RWPE2 (cell line): Measurements from ENCODE around the gene SNX21.

Experiments used
- ATAC-seq: fragments of 200-7000 bp; cut with Tn5 transposase; 3 replicates; pipeline ENCODE4 v1.9.1; 2021; ENCODE audit warnings: low read depth
- DNase-seq: peaks from one replicate; pipeline ENCODE4 v3.0.0-alpha.2; 2020; ENCODE audit warnings: low spot score
- H3K27ac ChIP-seq: fragments of 450-650 bp; 2 replicates; pipeline ENCODE4 v1.5.1; 2017; ENCODE audit warnings: mild to moderate bottlenecking; ENCODE audit not compliant: poor library complexity, severe bottlenecking
- H3K27me3 ChIP-seq: fragments of 250-450 bp; sonication (Bioruptor Pico); 2 replicates; pipeline ENCODE4 v1.5.1; 2021; ENCODE audit warnings: mild to moderate bottlenecking, moderate library complexity; ENCODE audit not compliant: insufficient read depth, poor library complexity, severe bottlenecking
- H3K36me3 ChIP-seq: fragments of 250-450 bp; sonication (Bioruptor Pico); 2 replicates; pipeline ENCODE4 v1.5.1; 2020; ENCODE audit warnings: low read depth, mild to moderate bottlenecking, moderate library complexity
- H3K4me1 ChIP-seq: fragments of 250-450 bp; sonication (Bioruptor Pico); 2 replicates; pipeline ENCODE4 v1.5.1; 2021; ENCODE audit warnings: mild to moderate bottlenecking, moderate library complexity; ENCODE audit not compliant: insufficient read depth, poor library complexity, severe bottlenecking
- H3K4me3 ChIP-seq: fragments of 250-450 bp; sonication (Bioruptor Pico); 2 replicates; pipeline ENCODE4 v1.5.1; 2021; ENCODE audit warnings: mild to moderate bottlenecking, moderate library complexity; ENCODE audit not compliant: severe bottlenecking
- H3K9me3 ChIP-seq: fragments of 250-450 bp; sonication (Bioruptor Pico); 2 replicates; pipeline ENCODE4 v1.5.1; 2021; ENCODE audit warnings: mild to moderate bottlenecking, moderate library complexity; ENCODE audit not compliant: severe bottlenecking
- TF ChIP-seq, protein P1 (sequence below): fragments of 450-650 bp; IDR thresholded peaks from one replicate; pipeline ENCODE4 v1.5.1; 2017; ENCODE audit warnings: mild to moderate bottlenecking, moderate library complexity; ENCODE audit not compliant: poor library complexity, severe bottlenecking

The SNX21 gene

GRCh38 chr20:45836841-45837240, 3.2 kb downstream of the SNX21 start:
- Histone ChIP-seq H3K9me3 (no peaks in the 10 kb centered on the region), H3K4me1 (peaks cover 15% of the 10 kb centered on the region), H3K4me3 (no peak overlapping the region), H3K36me3 (peaks cover 14% of the 10 kb centered on the region; the same call in 1 of the 2 replicates), H3K27me3 (no peaks in the 10 kb centered on the region), H3K27ac (peak overlapping the region; percentile 1)
- ATAC-seq (no peak), DNase-seq (no peak)
- TF ChIP-seq, protein P1, sequence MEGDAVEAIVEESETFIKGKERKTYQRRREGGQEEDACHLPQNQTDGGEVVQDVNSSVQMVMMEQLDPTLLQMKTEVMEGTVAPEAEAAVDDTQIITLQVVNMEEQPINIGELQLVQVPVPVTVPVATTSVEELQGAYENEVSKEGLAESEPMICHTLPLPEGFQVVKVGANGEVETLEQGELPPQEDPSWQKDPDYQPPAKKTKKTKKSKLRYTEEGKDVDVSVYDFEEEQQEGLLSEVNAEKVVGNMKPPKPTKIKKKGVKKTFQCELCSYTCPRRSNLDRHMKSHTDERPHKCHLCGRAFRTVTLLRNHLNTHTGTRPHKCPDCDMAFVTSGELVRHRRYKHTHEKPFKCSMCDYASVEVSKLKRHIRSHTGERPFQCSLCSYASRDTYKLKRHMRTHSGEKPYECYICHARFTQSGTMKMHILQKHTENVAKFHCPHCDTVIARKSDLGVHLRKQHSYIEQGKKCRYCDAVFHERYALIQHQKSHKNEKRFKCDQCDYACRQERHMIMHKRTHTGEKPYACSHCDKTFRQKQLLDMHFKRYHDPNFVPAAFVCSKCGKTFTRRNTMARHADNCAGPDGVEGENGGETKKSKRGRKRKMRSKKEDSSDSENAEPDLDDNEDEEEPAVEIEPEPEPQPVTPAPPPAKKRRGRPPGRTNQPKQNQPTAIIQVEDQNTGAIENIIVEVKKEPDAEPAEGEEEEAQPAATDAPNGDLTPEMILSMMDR = no peak

GRCh38 chr20:45840700-45841198, 7.2 kb downstream of the SNX21 start:
- Histone ChIP-seq H3K27ac (no peak overlapping the region), H3K36me3 (peaks cover 52% of the 10 kb centered on the region)
- ATAC-seq = no peak; the same call in 2 of the 3 replicates

DNA sequence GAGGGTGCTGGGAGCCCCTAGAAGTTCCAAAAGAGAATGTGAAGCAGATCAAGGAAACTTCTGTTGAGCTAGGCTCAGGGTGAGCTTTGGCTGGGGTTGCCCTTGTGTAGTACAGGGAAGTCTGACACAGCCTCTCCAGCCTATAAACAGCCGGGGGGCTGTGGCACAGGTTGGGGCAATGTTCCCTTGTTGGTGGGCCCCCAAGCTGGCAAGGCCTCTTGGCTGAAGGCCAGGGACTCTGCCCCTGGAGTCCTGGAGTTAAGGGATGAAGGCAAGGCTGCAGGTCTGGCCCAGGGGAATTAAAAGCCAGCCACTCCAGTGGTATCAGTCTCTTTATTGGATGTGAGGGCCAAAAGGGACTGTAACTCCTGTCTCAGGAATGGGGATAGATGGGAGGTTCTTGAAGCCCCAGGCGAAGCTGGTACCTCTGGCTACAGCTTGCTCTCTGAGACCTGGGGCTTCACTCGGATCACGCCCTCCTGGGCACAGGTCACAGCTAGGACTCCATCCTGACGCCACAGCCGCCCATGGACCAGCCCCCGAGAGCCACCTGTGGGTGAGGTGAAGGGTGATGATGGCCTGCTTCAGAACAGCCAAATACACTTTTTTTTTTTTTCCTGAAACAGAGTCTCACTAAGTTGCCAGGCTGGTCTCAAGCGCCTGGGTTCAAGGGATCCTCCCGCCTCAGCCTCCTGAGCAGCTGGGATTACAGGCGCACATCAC, 8.0 kb downstream of the SNX21 start:
- ATAC-seq (peak; percentile 19; the same call in 2 of the 3 replicates), DNase-seq (no peak)
- H3K4me3 ChIP-seq = no peak overlapping the region
- peaks cover 61% of the 10 kb centered on the region for H3K36me3 ChIP-seq
- no peak overlapping the region for H3K27ac ChIP-seq
- H3K4me1 ChIP-seq = no peaks in the 10 kb centered on the region
- no peaks in the 10 kb centered on the region for H3K9me3 ChIP-seq
- TF ChIP-seq, protein P1 = no peak
- H3K27me3 ChIP-seq = no peaks in the 10 kb centered on the region

More at GRCh38 chr20:45840700-45841198, 7.2 kb downstream of the SNX21 start:
- Histone ChIP-seq H3K27me3 (no peaks in the 10 kb centered on the region), H3K9me3 (no peaks in the 10 kb centered on the region), H3K4me3 (no peak overlapping the region), H3K4me1 (peaks cover 3% of the 10 kb centered on the region)
- TF ChIP-seq, protein P1 = no peak
- no peak for DNase-seq

DNA sequence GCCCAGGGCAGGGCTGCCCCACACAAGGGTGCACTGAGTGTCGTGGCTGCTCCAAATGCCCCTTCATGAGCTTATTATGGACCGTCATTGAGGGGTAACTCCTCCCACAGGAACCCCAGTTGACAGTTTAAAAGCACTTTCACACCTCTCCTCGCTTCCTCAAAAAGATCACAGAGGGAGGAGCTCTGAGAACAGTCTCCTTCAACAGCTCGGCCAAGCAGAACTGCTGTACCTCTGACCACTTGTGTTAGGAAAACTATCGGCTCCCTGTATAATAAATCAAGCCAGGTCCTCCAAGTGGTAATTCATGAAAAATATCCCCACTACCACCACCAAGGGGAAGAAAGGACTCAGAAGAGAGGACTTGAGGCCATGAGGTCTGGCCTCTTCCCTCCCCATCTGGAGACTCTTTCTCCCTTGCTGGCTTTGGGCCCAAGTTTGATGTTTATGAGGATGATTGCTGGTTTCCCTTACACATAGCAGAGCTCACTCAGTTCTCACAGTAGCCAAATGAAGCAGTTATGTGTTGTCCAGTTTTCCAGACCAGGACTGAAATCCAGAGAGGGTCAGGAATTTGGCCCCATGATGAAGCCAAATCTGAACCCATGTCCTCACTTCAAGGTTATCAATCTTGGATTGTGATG, 8.7 kb downstream of the SNX21 start:
- DNase-seq (no peak), ATAC-seq (0 out of 3 replicates have a peak, but pooled peaks have one; percentile 5)
- Histone ChIP-seq H3K4me3 (no peak overlapping the region), H3K9me3 (no peaks in the 10 kb centered on the region), H3K36me3 (peaks cover 68% of the 10 kb centered on the region), H3K27me3 (no peaks in the 10 kb centered on the region), H3K27ac (no peak overlapping the region), H3K4me1 (no peaks in the 10 kb centered on the region)
- TF ChIP-seq, protein P1 = no peak

- TF ChIP-seq, protein P1 = no peak
- peaks cover 74% of the 10 kb centered on the region for H3K36me3 ChIP-seq
- no peak for ATAC-seq
These were observed 9.9 kb downstream of the SNX21 start for GRCh38 chr20:45843506-45843905.

More at GRCh38 chr20:45843506-45843905, 9.9 kb downstream of the SNX21 start:
- DNase-seq = no peak
- no peaks in the 10 kb centered on the region for H3K9me3 ChIP-seq
- H3K27ac ChIP-seq = no peak overlapping the region
- H3K27me3 ChIP-seq = no peaks in the 10 kb centered on the region
- H3K4me1 ChIP-seq = no peaks in the 10 kb centered on the region
- no peak overlapping the region for H3K4me3 ChIP-seq
